Ishikawa (cell line): Measurements from ENCODE around the gene MGLL.

ENCODE experiments used
- CEBPB ChIP-seq: IDR thresholded peaks from 2 replicates; pipeline ENCODE4 v1.6.1; 2012
- CREB1 ChIP-seq: IDR thresholded peaks from 2 replicates; pipeline ENCODE4 v1.6.1; 2012; ENCODE audit warnings: low read depth
- EGR1 ChIP-seq: IDR thresholded peaks from 2 replicates; pipeline ENCODE4 v1.6.1; 2012
- EP300 ChIP-seq: IDR thresholded peaks from 2 replicates; pipeline ENCODE4 v1.6.1; 2012; ENCODE audit warnings: borderline replicate concordance
- FOXM1 ChIP-seq: IDR thresholded peaks from 2 replicates; pipeline ENCODE4 v1.6.1; 2012; ENCODE audit warnings: low read depth, borderline replicate concordance
- NFIC ChIP-seq: IDR thresholded peaks from 2 replicates; pipeline ENCODE4 v1.6.1; 2012
- RAD21 ChIP-seq: IDR thresholded peaks from 2 replicates; pipeline ENCODE4 v1.6.1; 2012; ENCODE audit warnings: low read depth
- TAF1 ChIP-seq: IDR thresholded peaks from 2 replicates; pipeline ENCODE4 v1.6.1; 2012; ENCODE audit warnings: low read depth, mild to moderate bottlenecking
- TCF12 ChIP-seq: IDR thresholded peaks from 2 replicates; pipeline ENCODE4 v1.6.1; 2012; ENCODE audit warnings: low read depth
- TEAD4 ChIP-seq: IDR thresholded peaks from 2 replicates; pipeline ENCODE4 v1.6.1; 2012
- YY1 ChIP-seq: IDR thresholded peaks from 2 replicates; pipeline ENCODE4 v1.6.1; 2012; ENCODE audit warnings: low read depth
- ZBTB7A ChIP-seq: IDR thresholded peaks from 2 replicates; pipeline ENCODE4 v1.6.1; 2012; ENCODE audit warnings: low read depth
- TF ChIP-seq, protein P1 (sequence below): IDR thresholded peaks from 2 replicates; pipeline ENCODE4 v1.6.1; 2012; ENCODE audit warnings: low read depth, mild to moderate bottlenecking
- TF ChIP-seq, protein P2 (sequence below): IDR thresholded peaks from 2 replicates; pipeline ENCODE4 v1.6.1; 2012
- TF ChIP-seq, protein P3 (sequence below): IDR thresholded peaks from 2 replicates; pipeline ENCODE4 v1.6.1; 2012

Gene MGLL

DNA sequence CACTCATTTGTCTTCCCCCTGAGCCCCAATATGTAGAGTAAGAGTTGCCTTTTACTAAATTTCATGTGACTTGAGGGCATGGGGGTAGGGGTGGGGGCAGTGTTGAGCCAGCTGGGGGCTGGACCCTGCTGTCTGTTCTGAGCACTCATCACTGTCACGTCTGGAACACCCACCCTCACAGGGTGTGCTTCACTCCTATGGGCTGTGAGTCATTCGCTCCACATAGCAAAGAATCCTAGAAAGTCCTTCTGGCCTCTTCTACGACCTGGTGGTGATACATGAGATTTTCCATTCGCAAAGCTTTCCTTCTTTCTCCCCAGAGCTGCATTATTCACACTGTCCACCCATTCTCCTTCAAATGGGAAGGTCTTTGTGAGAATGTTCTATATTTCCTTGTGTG, 43.6 kb upstream of the MGLL start:
- TF ChIP-seq TCF12: no peak

DNA sequence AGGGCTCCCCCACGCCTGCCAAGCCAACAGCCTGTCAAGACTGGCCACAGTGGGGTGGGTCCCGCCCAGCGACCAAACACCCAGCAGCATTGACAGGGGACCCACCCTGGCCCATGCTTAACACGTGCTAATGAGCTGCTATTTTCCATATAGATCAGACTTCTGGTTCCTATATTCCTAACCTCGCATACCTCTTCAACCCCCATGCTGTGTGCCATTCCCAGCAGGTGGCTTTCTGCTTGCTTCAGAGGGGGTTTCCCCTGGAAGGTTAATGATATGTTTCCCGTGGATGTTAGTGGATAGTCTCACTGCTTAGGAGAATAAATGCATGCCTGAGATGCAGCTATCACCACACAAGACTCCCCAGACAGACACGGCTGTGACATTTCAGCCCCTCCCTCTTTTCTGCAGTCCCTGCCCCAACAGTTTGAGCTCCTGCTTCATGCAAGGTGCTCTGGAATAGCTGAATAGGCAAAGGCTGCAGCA, 37.9 kb upstream of the MGLL start:
- TF ChIP-seq CEBPB (no peak), FOXM1 (no peak), CREB1 (no peak), ZBTB7A (no peak), TAF1 (no peak), TEAD4 (no peak), EP300 (no peak), RAD21 (no peak), TCF12 (no peak), YY1 (no peak), NFIC (no peak), EGR1 (no peak)
- TF ChIP-seq, protein P1, sequence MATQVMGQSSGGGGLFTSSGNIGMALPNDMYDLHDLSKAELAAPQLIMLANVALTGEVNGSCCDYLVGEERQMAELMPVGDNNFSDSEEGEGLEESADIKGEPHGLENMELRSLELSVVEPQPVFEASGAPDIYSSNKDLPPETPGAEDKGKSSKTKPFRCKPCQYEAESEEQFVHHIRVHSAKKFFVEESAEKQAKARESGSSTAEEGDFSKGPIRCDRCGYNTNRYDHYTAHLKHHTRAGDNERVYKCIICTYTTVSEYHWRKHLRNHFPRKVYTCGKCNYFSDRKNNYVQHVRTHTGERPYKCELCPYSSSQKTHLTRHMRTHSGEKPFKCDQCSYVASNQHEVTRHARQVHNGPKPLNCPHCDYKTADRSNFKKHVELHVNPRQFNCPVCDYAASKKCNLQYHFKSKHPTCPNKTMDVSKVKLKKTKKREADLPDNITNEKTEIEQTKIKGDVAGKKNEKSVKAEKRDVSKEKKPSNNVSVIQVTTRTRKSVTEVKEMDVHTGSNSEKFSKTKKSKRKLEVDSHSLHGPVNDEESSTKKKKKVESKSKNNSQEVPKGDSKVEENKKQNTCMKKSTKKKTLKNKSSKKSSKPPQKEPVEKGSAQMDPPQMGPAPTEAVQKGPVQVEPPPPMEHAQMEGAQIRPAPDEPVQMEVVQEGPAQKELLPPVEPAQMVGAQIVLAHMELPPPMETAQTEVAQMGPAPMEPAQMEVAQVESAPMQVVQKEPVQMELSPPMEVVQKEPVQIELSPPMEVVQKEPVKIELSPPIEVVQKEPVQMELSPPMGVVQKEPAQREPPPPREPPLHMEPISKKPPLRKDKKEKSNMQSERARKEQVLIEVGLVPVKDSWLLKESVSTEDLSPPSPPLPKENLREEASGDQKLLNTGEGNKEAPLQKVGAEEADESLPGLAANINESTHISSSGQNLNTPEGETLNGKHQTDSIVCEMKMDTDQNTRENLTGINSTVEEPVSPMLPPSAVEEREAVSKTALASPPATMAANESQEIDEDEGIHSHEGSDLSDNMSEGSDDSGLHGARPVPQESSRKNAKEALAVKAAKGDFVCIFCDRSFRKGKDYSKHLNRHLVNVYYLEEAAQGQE: no peak
- TF ChIP-seq, protein P2, sequence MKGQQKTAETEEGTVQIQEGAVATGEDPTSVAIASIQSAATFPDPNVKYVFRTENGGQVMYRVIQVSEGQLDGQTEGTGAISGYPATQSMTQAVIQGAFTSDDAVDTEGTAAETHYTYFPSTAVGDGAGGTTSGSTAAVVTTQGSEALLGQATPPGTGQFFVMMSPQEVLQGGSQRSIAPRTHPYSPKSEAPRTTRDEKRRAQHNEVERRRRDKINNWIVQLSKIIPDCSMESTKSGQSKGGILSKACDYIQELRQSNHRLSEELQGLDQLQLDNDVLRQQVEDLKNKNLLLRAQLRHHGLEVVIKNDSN: no peak
- TF ChIP-seq, protein P3, sequence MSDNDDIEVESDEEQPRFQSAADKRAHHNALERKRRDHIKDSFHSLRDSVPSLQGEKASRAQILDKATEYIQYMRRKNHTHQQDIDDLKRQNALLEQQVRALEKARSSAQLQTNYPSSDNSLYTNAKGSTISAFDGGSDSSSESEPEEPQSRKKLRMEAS: no peak

DNA sequence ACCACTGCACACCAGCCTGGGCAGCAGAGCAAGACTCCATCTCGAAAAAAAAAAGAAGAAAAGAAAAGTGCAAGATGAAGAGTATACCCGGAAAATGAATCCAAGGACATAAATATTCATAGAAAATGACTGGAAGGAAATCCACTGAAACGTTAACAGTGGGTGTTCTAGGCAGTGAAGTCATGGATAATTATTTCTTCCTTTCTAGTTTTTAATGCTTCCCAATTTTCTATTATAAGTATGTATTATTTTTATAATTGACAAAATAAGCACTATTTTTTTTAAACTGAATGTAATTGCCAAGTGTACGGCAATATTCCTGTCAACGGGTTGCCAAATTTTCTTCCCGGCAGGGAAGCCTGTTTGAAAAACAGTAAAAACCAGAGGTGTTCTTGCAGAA, 37.4 kb upstream of the MGLL start:
- TF ChIP-seq TAF1 (no peak), CREB1 (no peak), FOXM1 (no peak), CEBPB (no peak), RAD21 (no peak), NFIC (no peak), EGR1 (no peak), EP300 (no peak), TCF12 (no peak), YY1 (no peak), ZBTB7A (no peak), TEAD4 (no peak)
- TF ChIP-seq, protein P2: no peak
- TF ChIP-seq, protein P1: no peak
- TF ChIP-seq, protein P3: no peak

DNA sequence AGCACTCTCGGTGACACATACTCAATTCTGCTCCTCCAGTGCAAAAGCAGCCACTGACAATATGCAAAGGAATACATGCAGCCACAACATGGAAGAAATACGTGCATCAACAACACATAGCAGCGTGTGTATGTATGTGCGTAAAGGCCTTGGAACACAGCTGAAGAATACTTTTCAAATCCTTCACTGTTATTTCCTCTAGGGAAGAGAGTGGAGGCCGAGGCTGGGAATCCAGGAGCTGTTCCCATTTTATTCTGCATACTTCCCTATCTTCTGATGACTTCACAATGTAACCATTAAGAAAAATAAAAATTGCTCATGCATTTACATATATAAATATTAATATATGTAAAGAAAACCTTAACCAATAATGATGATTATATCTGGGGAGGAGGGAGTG, 36.6 kb upstream of the MGLL start:
- TF ChIP-seq FOXM1 (no peak), EP300 (no peak), TAF1 (no peak), NFIC (no peak), YY1 (no peak), RAD21 (no peak), EGR1 (no peak)
- TF ChIP-seq, protein P3: no peak
- TF ChIP-seq, protein P2: no peak

DNA sequence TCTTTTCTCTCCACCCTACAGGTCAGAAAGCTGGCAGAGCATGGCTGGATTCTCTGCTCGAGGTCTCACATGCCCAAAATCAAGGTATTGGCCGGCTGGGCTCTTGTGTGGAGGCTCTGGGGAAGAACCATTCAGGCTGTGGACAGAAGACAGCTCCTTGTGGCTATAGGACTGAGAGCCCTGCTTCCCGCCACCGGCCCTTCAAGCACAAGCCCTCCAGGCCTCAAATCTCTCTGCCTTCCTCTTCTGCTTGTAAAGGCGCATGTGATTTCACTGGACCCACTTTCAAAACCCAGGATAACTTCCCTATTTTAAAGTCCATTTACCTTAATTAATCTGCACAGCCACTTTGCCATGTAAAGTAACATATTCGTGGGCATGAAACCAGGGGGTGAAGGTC, 36.2 kb upstream of the MGLL start:
- TF ChIP-seq YY1: no peak
- TF ChIP-seq EGR1: no peak
- no peak for TF ChIP-seq NFIC

DNA sequence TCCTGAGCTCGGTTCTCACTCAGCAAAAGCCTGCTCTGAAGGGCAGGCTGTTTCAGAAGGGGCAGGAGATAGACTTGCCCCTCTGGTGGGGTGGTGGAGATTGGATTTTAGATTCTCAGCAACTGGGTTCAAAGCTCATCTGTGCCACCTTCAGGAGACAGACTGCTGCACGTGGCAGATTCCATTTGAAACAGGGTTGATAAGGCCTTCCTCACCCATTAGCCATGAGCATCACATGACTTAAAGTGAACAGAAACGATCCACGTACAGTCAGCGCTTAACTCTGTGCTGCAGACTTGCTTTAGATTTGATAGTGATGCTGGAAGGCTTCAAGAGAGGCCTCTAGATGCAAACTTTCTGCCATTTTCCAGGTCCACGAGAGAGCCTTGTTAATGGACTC, 35.0 kb upstream of the MGLL start:
- no peak for TF ChIP-seq EP300
- peak; percentile 40; the same call in 1 of the 2 replicates for TF ChIP-seq RAD21
